HEK293T (cell line): ENCODE measurements around the gene SMDT1.

Experiments used
- ARNT ChIP-seq: fragments of 450-650 bp; IDR thresholded peaks from 2 replicates; pipeline ENCODE4 v1.6.1; 2017; ENCODE audit warnings: mild to moderate bottlenecking
- BHLHE40 ChIP-seq: fragments of 450-650 bp; IDR thresholded peaks from 2 replicates; pipeline ENCODE4 v1.6.1; 2016; ENCODE audit warnings: mild to moderate bottlenecking, moderate library complexity, borderline replicate concordance
- ELF4 ChIP-seq: fragments of 450-650 bp; IDR thresholded peaks from 2 replicates; pipeline ENCODE4 v1.6.1; 2017; ENCODE audit warnings: antibody characterized with exemption
- FOXA1 ChIP-seq: fragments of 450-650 bp; IDR thresholded peaks from 2 replicates; pipeline ENCODE4 v1.6.1; 2016; ENCODE audit warnings: mild to moderate bottlenecking
- FOXK2 ChIP-seq: fragments of 450-650 bp; IDR thresholded peaks from 2 replicates; pipeline ENCODE4 v1.6.1; 2016; ENCODE audit warnings: mild to moderate bottlenecking
- FOXM1 ChIP-seq: fragments of 450-650 bp; IDR thresholded peaks from 2 replicates; pipeline ENCODE4 v1.6.1; 2017; ENCODE audit warnings: mild to moderate bottlenecking, borderline replicate concordance
- HDGF ChIP-seq: fragments of 450-650 bp; IDR thresholded peaks from 2 replicates; pipeline ENCODE4 v1.6.1; 2017; ENCODE audit warnings: antibody characterized with exemption, borderline replicate concordance
- LEF1 ChIP-seq: fragments of 450-650 bp; IDR thresholded peaks from 2 replicates; pipeline ENCODE4 v1.6.1; 2017; ENCODE audit warnings: mild to moderate bottlenecking, borderline replicate concordance
- NFRKB ChIP-seq: fragments of 450-650 bp; IDR thresholded peaks from 2 replicates; pipeline ENCODE4 v1.6.1; 2016; ENCODE audit warnings: mild to moderate bottlenecking, moderate library complexity
- SP1 ChIP-seq: fragments of 450-650 bp; IDR thresholded peaks from 2 replicates; pipeline ENCODE4 v1.6.1; 2017
- SUZ12 ChIP-seq: fragments of 450-650 bp; IDR thresholded peaks from 2 replicates; pipeline ENCODE4 v1.6.1; 2016; ENCODE audit warnings: mild to moderate bottlenecking
- TARDBP ChIP-seq: fragments of 450-650 bp; IDR thresholded peaks from 2 replicates; pipeline ENCODE4 v1.6.1; 2016
- ZNF384 ChIP-seq: fragments of 450-650 bp; IDR thresholded peaks from 2 replicates; pipeline ENCODE4 v1.6.1; 2016
- TF ChIP-seq, protein P1 (sequence below): fragments of 450-650 bp; IDR thresholded peaks from 2 replicates; pipeline ENCODE4 v1.6.1; 2016

DNA sequence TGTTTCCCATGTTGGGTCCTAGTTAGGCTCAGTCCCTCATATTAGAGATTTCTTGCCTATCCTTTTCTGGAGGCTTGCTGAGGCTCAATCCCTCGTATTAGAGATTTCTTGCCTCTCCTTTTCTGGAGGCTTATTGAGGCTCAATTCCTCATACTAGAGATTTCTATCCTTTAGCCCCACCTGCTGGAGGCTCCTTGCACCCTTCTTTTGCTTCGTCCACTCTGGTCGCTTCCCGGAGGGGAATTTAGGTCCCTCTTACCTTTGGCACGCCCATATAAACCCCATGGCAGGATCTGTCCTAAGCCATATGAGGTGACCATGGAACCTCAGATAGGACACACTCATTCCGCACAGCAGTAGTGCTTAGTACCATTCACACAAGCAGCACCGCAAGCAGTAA lies 35.2 kb downstream of the SMDT1 start:
- TF ChIP-seq HDGF (no peak), SP1 (no peak), FOXA1 (no peak), ELF4 (no peak), FOXK2 (no peak), BHLHE40 (no peak), LEF1 (no peak), ZNF384 (no peak), TARDBP (no peak), NFRKB (no peak), FOXM1 (no peak), ARNT (no peak), SUZ12 (no peak)
- TF ChIP-seq, protein P1, sequence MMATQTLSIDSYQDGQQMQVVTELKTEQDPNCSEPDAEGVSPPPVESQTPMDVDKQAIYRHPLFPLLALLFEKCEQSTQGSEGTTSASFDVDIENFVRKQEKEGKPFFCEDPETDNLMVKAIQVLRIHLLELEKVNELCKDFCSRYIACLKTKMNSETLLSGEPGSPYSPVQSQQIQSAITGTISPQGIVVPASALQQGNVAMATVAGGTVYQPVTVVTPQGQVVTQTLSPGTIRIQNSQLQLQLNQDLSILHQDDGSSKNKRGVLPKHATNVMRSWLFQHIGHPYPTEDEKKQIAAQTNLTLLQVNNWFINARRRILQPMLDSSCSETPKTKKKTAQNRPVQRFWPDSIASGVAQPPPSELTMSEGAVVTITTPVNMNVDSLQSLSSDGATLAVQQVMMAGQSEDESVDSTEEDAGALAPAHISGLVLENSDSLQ: no peak
